ENCODE measurements around the gene C15orf62. TPM values are rescaled to one million over a fixed set of nuclear protein-coding genes. Genes with fewer than 3 reads are reported as not detected.

The C15orf62 gene
- polyA plus RNA-seq, 1 donor: 5.4 TPM

GRCh38 chr15:40754883-40755811, 14.6 kb upstream of the C15orf62 start, which contains the start of gene RMDN3:
RMDN3 (minus strand) TSS chr15:40755254; CDS start chr15:40754783, 471 bp downstream.
- 13% methylated on average over 3 of the region's 66 CpGs for WGBS (ENCODE audit: insufficient coverage, low lambda C conversion rate)
- peaks cover 39% of the 10 kb centered on the region for H3K4me1 ChIP-seq (ENCODE audit: control insufficient read depth, insufficient read depth, low read length)
- H3K4me3 ChIP-seq (ENCODE audit: low read length): peak within 1 kb of the TSS; percentile 99
- DNase-seq: peak; percentile 97
- H3K27me3 ChIP-seq (ENCODE audit: control insufficient read depth, insufficient read depth, low read length): no peaks in the 10 kb centered on the region
- H3K27ac ChIP-seq (ENCODE audit: low read length): peak within 1 kb of the TSS; percentile 95
- peaks cover 19% of the 10 kb centered on the region for H3K36me3 ChIP-seq (ENCODE audit: control insufficient read depth, insufficient read depth, low read length)
- H3K9me3 ChIP-seq (ENCODE audit: control insufficient read depth, low read depth, low read length): no peaks in the 10 kb centered on the region

GRCh38 chr15:40755812-40756208, 14.0 kb upstream of the C15orf62 start:
- Histone ChIP-seq H3K27ac (ENCODE audit: low read length) (peak overlapping the region; percentile 95), H3K4me3 (ENCODE audit: low read length) (peak overlapping the region; percentile 99), H3K27me3 (ENCODE audit: control insufficient read depth, insufficient read depth, low read length) (no peaks in the 10 kb centered on the region), H3K9me3 (ENCODE audit: control insufficient read depth, low read depth, low read length) (no peaks in the 10 kb centered on the region), H3K4me1 (ENCODE audit: control insufficient read depth, insufficient read depth, low read length) (peaks cover 32% of the 10 kb centered on the region), H3K36me3 (ENCODE audit: control insufficient read depth, insufficient read depth, low read length) (peaks cover 15% of the 10 kb centered on the region)
- no peak for DNase-seq
- WGBS (ENCODE audit: insufficient coverage, low lambda C conversion rate): 0% methylated on average over 1 of the region's 10 CpGs

- no peak overlapping the region for H3K4me3 ChIP-seq (ENCODE audit: low read length)
- H3K27ac ChIP-seq (ENCODE audit: low read length): peak overlapping the region; percentile 8
- no CpG with 5 or more reads among the region's 6 CpGs for WGBS (ENCODE audit: insufficient coverage, low lambda C conversion rate)
- H3K9me3 ChIP-seq (ENCODE audit: control insufficient read depth, low read depth, low read length): no peaks in the 10 kb centered on the region
- H3K4me1 ChIP-seq (ENCODE audit: control insufficient read depth, insufficient read depth, low read length): peaks cover 22% of the 10 kb centered on the region
- no peaks in the 10 kb centered on the region for H3K27me3 ChIP-seq (ENCODE audit: control insufficient read depth, insufficient read depth, low read length)
- no peak for DNase-seq
- H3K36me3 ChIP-seq (ENCODE audit: control insufficient read depth, insufficient read depth, low read length): peaks cover 6% of the 10 kb centered on the region
Observed at GRCh38 chr15:40756938-40757337, 12.8 kb upstream of the C15orf62 start.

GRCh38 chr15:40759961-40760360, 9.8 kb upstream of the C15orf62 start:
- no peaks in the 10 kb centered on the region for H3K36me3 ChIP-seq (ENCODE audit: control insufficient read depth, insufficient read depth, low read length)
- peaks cover 20% of the 10 kb centered on the region for H3K4me1 ChIP-seq (ENCODE audit: control insufficient read depth, insufficient read depth, low read length)
- H3K4me3 ChIP-seq (ENCODE audit: low read length): no peak overlapping the region
- WGBS (ENCODE audit: insufficient coverage, low lambda C conversion rate): no CpG with 5 or more reads among the region's 5 CpGs
- peaks cover 3% of the 10 kb centered on the region for H3K9me3 ChIP-seq (ENCODE audit: control insufficient read depth, low read depth, low read length)
- DNase-seq: no peak
- no peak overlapping the region for H3K27ac ChIP-seq (ENCODE audit: low read length)
- H3K27me3 ChIP-seq (ENCODE audit: control insufficient read depth, insufficient read depth, low read length): no peaks in the 10 kb centered on the region

- WGBS (ENCODE audit: insufficient coverage, low lambda C conversion rate): 60% methylated on average over 1 of the region's 55 CpGs
- Histone ChIP-seq H3K4me3 (ENCODE audit: low read length) (peak overlapping the region; percentile 99), H3K36me3 (ENCODE audit: control insufficient read depth, insufficient read depth, low read length) (peaks cover 27% of the 10 kb centered on the region), H3K27me3 (ENCODE audit: control insufficient read depth, insufficient read depth, low read length) (no peaks in the 10 kb centered on the region), H3K9me3 (ENCODE audit: control insufficient read depth, low read depth, low read length) (peaks cover 3% of the 10 kb centered on the region), H3K4me1 (ENCODE audit: control insufficient read depth, insufficient read depth, low read length) (peaks cover 38% of the 10 kb centered on the region), H3K27ac (ENCODE audit: low read length) (peak overlapping the region; percentile 100)
- DNase-seq: peak in 1 of 2 donors; percentile 89
Observed at GRCh38 chr15:40762919-40763800, 6.6 kb upstream of the C15orf62 start.

- peak within 1 kb of the TSS; percentile 99 for H3K4me3 ChIP-seq (ENCODE audit: low read length)
- WGBS (ENCODE audit: insufficient coverage, low lambda C conversion rate): no CpG with 5 or more reads among the region's 75 CpGs
- peaks cover 32% of the 10 kb centered on the region for H3K36me3 ChIP-seq (ENCODE audit: control insufficient read depth, insufficient read depth, low read length)
- H3K27ac ChIP-seq (ENCODE audit: low read length): peak within 1 kb of the TSS; percentile 100
- H3K9me3 ChIP-seq (ENCODE audit: control insufficient read depth, low read depth, low read length): peaks cover 3% of the 10 kb centered on the region
- no peaks in the 10 kb centered on the region for H3K27me3 ChIP-seq (ENCODE audit: control insufficient read depth, insufficient read depth, low read length)
- H3K4me1 ChIP-seq (ENCODE audit: control insufficient read depth, insufficient read depth, low read length): peaks cover 46% of the 10 kb centered on the region
- peak; percentile 94 to 98 for DNase-seq
Observed at GRCh38 chr15:40763801-40764628, 5.8 kb upstream of the C15orf62 start, which contains the start of gene GCHFR. GCHFR (plus strand) TSS chr15:40764068; CDS start chr15:40764181, 113 bp downstream.

- no peaks in the 10 kb centered on the region for H3K27me3 ChIP-seq (ENCODE audit: control insufficient read depth, insufficient read depth, low read length)
- H3K4me3 ChIP-seq (ENCODE audit: low read length): peak overlapping the region; percentile 99
- no CpG with 5 or more reads among the region's 8 CpGs for WGBS (ENCODE audit: insufficient coverage, low lambda C conversion rate)
- peak overlapping the region; percentile 100 for H3K27ac ChIP-seq (ENCODE audit: low read length)
- peaks cover 3% of the 10 kb centered on the region for H3K9me3 ChIP-seq (ENCODE audit: control insufficient read depth, low read depth, low read length)
- peaks cover 53% of the 10 kb centered on the region for H3K4me1 ChIP-seq (ENCODE audit: control insufficient read depth, insufficient read depth, low read length)
- peaks cover 32% of the 10 kb centered on the region for H3K36me3 ChIP-seq (ENCODE audit: control insufficient read depth, insufficient read depth, low read length)
- peak in 1 of 2 donors; percentile 62 for DNase-seq
Observed at GRCh38 chr15:40764629-40765103, 5.1 kb upstream of the C15orf62 start.

GRCh38 chr15:40766194-40766815, 3.5 kb upstream of the C15orf62 start:
- H3K36me3 ChIP-seq (ENCODE audit: control insufficient read depth, insufficient read depth, low read length): peaks cover 32% of the 10 kb centered on the region
- peaks cover 3% of the 10 kb centered on the region for H3K9me3 ChIP-seq (ENCODE audit: control insufficient read depth, low read depth, low read length)
- peak overlapping the region; percentile 100 for H3K27ac ChIP-seq (ENCODE audit: low read length)
- no peak for DNase-seq
- no peaks in the 10 kb centered on the region for H3K27me3 ChIP-seq (ENCODE audit: control insufficient read depth, insufficient read depth, low read length)
- H3K4me3 ChIP-seq (ENCODE audit: low read length): no peak overlapping the region
- no CpG with 5 or more reads among the region's 7 CpGs for WGBS (ENCODE audit: insufficient coverage, low lambda C conversion rate)
- peaks cover 69% of the 10 kb centered on the region for H3K4me1 ChIP-seq (ENCODE audit: control insufficient read depth, insufficient read depth, low read length)

All from large intestine (tissue), 3 donors.